ENCODE results near the gene PLXNB3. TPM values are rescaled to one million over a fixed set of nuclear protein-coding genes. Genes with fewer than 3 reads are reported as not detected.

PLXNB3 gene
- total RNA-seq, 1 donor from 2014 or later, result 0.71 TPM

DNA sequence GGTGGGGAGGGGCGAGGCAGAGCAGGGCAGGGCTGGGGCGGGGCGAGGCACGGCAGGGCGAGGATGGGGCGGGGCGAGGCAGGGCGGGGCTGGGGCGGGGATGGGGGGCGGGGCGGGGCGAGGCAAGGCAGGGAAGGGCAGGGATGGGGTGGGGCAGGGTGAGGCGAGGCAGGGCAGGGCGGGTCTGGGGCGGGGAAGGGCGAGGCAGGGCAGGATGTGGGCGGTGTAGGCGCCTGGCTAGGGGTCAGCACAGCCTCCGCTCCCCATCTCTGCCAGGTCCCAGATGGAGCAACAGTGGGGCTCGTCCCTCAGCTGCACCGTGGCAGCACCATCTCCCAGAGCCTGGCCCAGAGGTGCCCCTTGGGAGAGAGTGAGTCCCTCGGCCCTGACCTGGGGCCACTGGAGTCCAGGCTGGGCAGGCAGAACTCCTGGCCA is 12.6 kb downstream of the PLXNB3 start:
- Histone ChIP-seq H3K9ac (no peak overlapping the region), H3K27ac (no peak overlapping the region), H3K4me1 (no peaks in the 10 kb centered on the region), H3K4me2 (no peak overlapping the region), H3K4me3 (no peak overlapping the region), H4K20me1 (ENCODE audit: low read depth) (no peaks in the 10 kb centered on the region), H3K79me2 (ENCODE audit: low read depth) (no peaks in the 10 kb centered on the region), H3K27me3 (no peaks in the 10 kb centered on the region), H3K36me3 (no peaks in the 10 kb centered on the region), H3K9me3 (ENCODE audit: low read depth) (no peaks in the 10 kb centered on the region), H2AFZ (replicated peaks) (no peak overlapping the region), H3F3A (ENCODE audit: low read depth) (no peaks in the 10 kb centered on the region)
- TF ChIP-seq EZH2 (IDR thresholded peaks at IDR 0.05) (no peak), EZH2phosphoT487 (IDR thresholded peaks at IDR 0.05) (no peak)
- TF ChIP-seq, protein P1, sequence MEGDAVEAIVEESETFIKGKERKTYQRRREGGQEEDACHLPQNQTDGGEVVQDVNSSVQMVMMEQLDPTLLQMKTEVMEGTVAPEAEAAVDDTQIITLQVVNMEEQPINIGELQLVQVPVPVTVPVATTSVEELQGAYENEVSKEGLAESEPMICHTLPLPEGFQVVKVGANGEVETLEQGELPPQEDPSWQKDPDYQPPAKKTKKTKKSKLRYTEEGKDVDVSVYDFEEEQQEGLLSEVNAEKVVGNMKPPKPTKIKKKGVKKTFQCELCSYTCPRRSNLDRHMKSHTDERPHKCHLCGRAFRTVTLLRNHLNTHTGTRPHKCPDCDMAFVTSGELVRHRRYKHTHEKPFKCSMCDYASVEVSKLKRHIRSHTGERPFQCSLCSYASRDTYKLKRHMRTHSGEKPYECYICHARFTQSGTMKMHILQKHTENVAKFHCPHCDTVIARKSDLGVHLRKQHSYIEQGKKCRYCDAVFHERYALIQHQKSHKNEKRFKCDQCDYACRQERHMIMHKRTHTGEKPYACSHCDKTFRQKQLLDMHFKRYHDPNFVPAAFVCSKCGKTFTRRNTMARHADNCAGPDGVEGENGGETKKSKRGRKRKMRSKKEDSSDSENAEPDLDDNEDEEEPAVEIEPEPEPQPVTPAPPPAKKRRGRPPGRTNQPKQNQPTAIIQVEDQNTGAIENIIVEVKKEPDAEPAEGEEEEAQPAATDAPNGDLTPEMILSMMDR (IDR thresholded peaks at IDR 0.05), result no peak
- Mint-ChIP-seq H3K9me3 (peaks cover 4% of the 10 kb centered on the region), H3K36me3 (no peaks in the 10 kb centered on the region), H3K4me3 (no peak overlapping the region), H3K27ac (no peak overlapping the region), H3K4me1 (peaks cover 8% of the 10 kb centered on the region), H3K27me3 (ENCODE audit: insufficient read depth, low read depth) (peaks cover 2% of the 10 kb centered on the region)
- no peak for DNase-seq (ENCODE audit: low spot score)

DNA sequence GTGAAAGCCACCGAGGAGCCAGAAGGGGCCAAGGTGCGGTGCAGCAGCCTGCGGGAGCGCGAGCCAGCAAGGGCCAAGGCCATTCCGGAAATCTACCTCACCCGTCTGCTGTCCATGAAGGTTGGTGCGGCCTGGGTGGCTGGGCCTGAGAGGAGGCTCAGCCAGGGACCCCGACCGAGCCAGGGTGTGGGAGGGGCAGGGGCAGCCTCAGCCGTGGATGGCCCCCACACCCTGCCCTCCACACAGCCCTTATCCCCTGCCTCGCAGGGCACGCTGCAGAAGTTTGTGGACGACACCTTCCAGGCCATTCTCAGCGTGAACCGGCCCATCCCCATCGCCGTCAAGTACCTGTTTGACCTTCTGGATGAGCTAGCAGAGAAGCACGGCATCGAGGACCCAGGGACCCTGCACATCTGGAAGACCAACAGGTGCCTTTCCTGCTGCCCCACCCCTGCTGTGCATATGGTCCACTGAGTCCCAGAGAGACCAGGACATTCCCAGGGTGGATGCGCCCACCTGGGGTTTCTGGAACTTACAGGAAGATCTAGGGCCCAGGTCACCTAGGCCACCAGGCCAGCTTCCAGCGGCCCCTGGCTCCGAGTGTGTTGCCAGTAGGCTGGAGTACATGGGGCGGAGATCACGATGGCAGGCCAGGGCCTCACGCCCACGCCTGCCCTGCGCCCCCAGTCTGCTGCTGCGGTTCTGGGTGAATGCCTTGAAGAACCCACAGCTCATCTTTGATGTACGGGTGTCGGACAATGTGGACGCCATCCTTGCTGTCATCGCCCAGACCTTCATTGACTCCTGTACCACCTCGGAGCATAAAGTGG is 13.4 kb downstream of the PLXNB3 start:
- H3K27me3 Mint-ChIP-seq (ENCODE audit: insufficient read depth, low read depth), result peaks cover 2% of the 10 kb centered on the region
- H3K27ac ChIP-seq, result no peak overlapping the region
- no peaks in the 10 kb centered on the region for H3F3A ChIP-seq (ENCODE audit: low read depth)
- no peaks in the 10 kb centered on the region for H3K4me1 ChIP-seq
- H3K4me1 Mint-ChIP-seq, result peaks cover 8% of the 10 kb centered on the region
- H4K20me1 ChIP-seq (ENCODE audit: low read depth), result no peaks in the 10 kb centered on the region
- TF ChIP-seq EZH2phosphoT487 (IDR thresholded peaks at IDR 0.05) (no peak), EZH2 (IDR thresholded peaks at IDR 0.05) (no peak)
- TF ChIP-seq, protein P1 (IDR thresholded peaks at IDR 0.05), result no peak
- peaks cover 4% of the 10 kb centered on the region for H3K9me3 Mint-ChIP-seq
- H3K4me2 ChIP-seq, result no peak overlapping the region
- no peaks in the 10 kb centered on the region for H3K36me3 Mint-ChIP-seq
- no peaks in the 10 kb centered on the region for H3K9me3 ChIP-seq (ENCODE audit: low read depth)
- H3K4me3 ChIP-seq, result no peak overlapping the region
- DNase-seq (ENCODE audit: low spot score), result no peak
- H3K27me3 ChIP-seq, result no peaks in the 10 kb centered on the region
- H2AFZ ChIP-seq (replicated peaks), result no peak overlapping the region
- no peak overlapping the region for H3K27ac Mint-ChIP-seq
- no peaks in the 10 kb centered on the region for H3K36me3 ChIP-seq
- H3K9ac ChIP-seq, result no peak overlapping the region
- no peak overlapping the region for H3K4me3 Mint-ChIP-seq
- H3K79me2 ChIP-seq (ENCODE audit: low read depth), result no peaks in the 10 kb centered on the region

DNA sequence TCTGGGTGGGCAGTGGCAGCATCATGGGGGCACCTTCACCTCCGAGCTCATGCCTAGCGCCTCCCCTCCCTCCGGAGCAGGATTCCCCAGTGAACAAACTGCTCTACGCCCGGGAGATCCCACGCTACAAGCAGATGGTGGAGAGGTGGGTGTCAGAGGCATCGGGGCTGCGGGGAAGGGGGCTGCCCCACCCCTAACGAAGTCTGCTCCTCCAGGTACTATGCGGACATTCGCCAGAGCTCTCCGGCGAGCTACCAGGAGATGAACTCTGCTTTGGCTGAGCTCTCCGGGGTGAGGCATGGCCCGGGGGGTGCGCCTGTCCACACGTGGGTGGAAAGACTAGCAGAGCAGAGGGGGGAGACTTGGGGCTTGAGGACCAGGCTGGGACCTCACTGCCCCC is 14.1 kb downstream of the PLXNB3 start:
- Histone ChIP-seq H3K4me2 (no peak overlapping the region), H3K9me3 (ENCODE audit: low read depth) (no peaks in the 10 kb centered on the region), H3F3A (ENCODE audit: low read depth) (no peaks in the 10 kb centered on the region), H3K36me3 (no peaks in the 10 kb centered on the region), H3K79me2 (ENCODE audit: low read depth) (no peaks in the 10 kb centered on the region), H3K4me1 (no peaks in the 10 kb centered on the region), H3K9ac (no peak overlapping the region), H3K27me3 (no peaks in the 10 kb centered on the region), H3K27ac (no peak overlapping the region), H4K20me1 (ENCODE audit: low read depth) (no peaks in the 10 kb centered on the region), H3K4me3 (no peak overlapping the region), H2AFZ (replicated peaks) (no peak overlapping the region)
- Mint-ChIP-seq H3K4me1 (peaks cover 8% of the 10 kb centered on the region), H3K27ac (no peak overlapping the region), H3K27me3 (ENCODE audit: insufficient read depth, low read depth) (peaks cover 2% of the 10 kb centered on the region), H3K4me3 (no peak overlapping the region), H3K36me3 (no peaks in the 10 kb centered on the region), H3K9me3 (peaks cover 4% of the 10 kb centered on the region)
- no peak for TF ChIP-seq EZH2phosphoT487 (IDR thresholded peaks at IDR 0.05)
- TF ChIP-seq, protein P1 (IDR thresholded peaks at IDR 0.05), result no peak
- TF ChIP-seq EZH2 (IDR thresholded peaks at IDR 0.05), result no peak
- DNase-seq (ENCODE audit: low spot score), result no peak
